ENCODE results near the gene C1orf35. TPM values are rescaled to one million over a fixed set of nuclear protein-coding genes. Genes with fewer than 3 reads are reported as not detected.
"Not testable (repeated sequence)": the region's sequence is repeated elsewhere in the genome, so short reads cannot be mapped to it uniquely, and the experiment has no call there.

The C1orf35 gene
- total RNA-seq, 1 experiment from 2014 or later, result 38.9 TPM

GRCh38 chr1:228131766-228132165 lies 28.6 kb upstream of the C1orf35 start:
- H3K27me3 ChIP-seq (ENCODE audit: control insufficient read depth, insufficient read depth, low read length), result peaks cover 13% of the 10 kb centered on the region; the same call in 1 of the 2 replicates
- H3K36me3 ChIP-seq (replicated peaks; ENCODE audit: control insufficient read depth, insufficient read depth, low read length), result no peaks in the 10 kb centered on the region
- DNase-seq, result no peak
- H3K4me3 ChIP-seq (ENCODE audit: insufficient read depth, low read depth, low read length), result no peak overlapping the region

- H3K4me3 ChIP-seq (ENCODE audit: insufficient read depth, low read depth, low read length), result no peak overlapping the region
- no peak for DNase-seq
- H3K27me3 ChIP-seq (ENCODE audit: control insufficient read depth, insufficient read depth, low read length), result no peaks in the 10 kb centered on the region; the same call in 1 of the 2 replicates
- no peaks in the 10 kb centered on the region for H3K36me3 ChIP-seq (replicated peaks; ENCODE audit: control insufficient read depth, insufficient read depth, low read length)
These were observed 22.1 kb upstream of the C1orf35 start for GRCh38 chr1:228125185-228125584.

- no peak overlapping the region for H3K4me3 ChIP-seq (ENCODE audit: insufficient read depth, low read depth, low read length)
- no peaks in the 10 kb centered on the region for H3K36me3 ChIP-seq (replicated peaks; ENCODE audit: control insufficient read depth, insufficient read depth, low read length)
- no peaks in the 10 kb centered on the region; the same call in 1 of the 2 replicates for H3K27me3 ChIP-seq (ENCODE audit: control insufficient read depth, insufficient read depth, low read length)
- no peak for DNase-seq
These were observed 20.4 kb upstream of the C1orf35 start for GRCh38 chr1:228123505-228123904.

- Histone ChIP-seq H3K4me3 (ENCODE audit: insufficient read depth, low read depth, low read length) (no peak overlapping the region), H3K36me3 (replicated peaks; ENCODE audit: control insufficient read depth, insufficient read depth, low read length) (no peaks in the 10 kb centered on the region), H3K27me3 (ENCODE audit: control insufficient read depth, insufficient read depth, low read length) (no peaks in the 10 kb centered on the region; the same call in 1 of the 2 replicates)
- no peak for DNase-seq
These were observed 19.9 kb upstream of the C1orf35 start for GRCh38 chr1:228122921-228123441.

- no peak overlapping the region for H3K4me3 ChIP-seq (ENCODE audit: insufficient read depth, low read depth, low read length)
- no peaks in the 10 kb centered on the region for H3K36me3 ChIP-seq (replicated peaks; ENCODE audit: control insufficient read depth, insufficient read depth, low read length)
- no peaks in the 10 kb centered on the region; the same call in 1 of the 2 replicates for H3K27me3 ChIP-seq (ENCODE audit: control insufficient read depth, insufficient read depth, low read length)
- no peak for DNase-seq
These were observed 17.8 kb upstream of the C1orf35 start for GRCh38 chr1:228120857-228121489.

DNA sequence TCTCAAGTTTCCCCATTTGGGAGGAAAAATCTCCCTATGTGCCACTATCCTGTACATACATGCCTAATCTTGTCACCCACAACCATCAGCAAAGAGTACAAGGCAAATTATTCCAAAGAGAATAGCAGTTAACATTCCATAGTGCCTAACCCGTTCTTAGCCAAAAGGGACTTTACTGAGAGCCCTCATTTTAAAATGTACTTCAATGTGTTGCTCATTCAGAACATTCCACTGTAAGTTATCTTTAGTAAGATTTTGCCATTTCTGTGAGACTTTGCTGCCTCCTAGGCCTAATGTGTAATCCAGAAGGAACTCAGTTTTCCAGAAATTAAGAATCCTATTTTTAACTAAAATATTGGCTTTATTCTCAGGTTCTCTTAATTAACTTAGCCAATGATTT lies 17.2 kb upstream of the C1orf35 start:
- Histone ChIP-seq H3K36me3 (replicated peaks; ENCODE audit: control insufficient read depth, insufficient read depth, low read length) (no peaks in the 10 kb centered on the region), H3K27me3 (ENCODE audit: control insufficient read depth, insufficient read depth, low read length) (no peaks in the 10 kb centered on the region; the same call in 1 of the 2 replicates), H3K4me3 (ENCODE audit: insufficient read depth, low read depth, low read length) (no peak overlapping the region)
- no peak for DNase-seq

DNA sequence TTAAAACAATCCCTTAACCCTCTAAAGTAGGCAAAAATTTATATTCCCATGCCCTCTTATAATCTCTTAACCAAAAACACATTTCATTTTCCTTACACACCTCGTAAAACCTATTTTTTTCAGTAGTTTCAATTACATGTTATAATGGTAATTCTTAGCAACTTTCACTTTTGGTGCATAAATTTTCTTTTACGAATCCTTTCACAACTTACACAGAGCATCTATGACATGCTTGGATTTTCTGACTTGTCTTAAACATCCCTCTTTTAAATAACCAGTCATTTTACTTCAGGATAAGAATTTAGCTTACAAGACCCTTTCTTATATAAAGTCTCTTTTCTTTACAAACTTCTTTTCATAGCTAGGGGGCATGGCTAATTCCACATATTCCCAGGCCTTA lies 14.9 kb upstream of the C1orf35 start:
- H3K27me3 ChIP-seq (ENCODE audit: control insufficient read depth, insufficient read depth, low read length), result no peaks in the 10 kb centered on the region; the same call in 1 of the 2 replicates
- no peaks in the 10 kb centered on the region for H3K36me3 ChIP-seq (replicated peaks; ENCODE audit: control insufficient read depth, insufficient read depth, low read length)
- no peak for DNase-seq

DNA sequence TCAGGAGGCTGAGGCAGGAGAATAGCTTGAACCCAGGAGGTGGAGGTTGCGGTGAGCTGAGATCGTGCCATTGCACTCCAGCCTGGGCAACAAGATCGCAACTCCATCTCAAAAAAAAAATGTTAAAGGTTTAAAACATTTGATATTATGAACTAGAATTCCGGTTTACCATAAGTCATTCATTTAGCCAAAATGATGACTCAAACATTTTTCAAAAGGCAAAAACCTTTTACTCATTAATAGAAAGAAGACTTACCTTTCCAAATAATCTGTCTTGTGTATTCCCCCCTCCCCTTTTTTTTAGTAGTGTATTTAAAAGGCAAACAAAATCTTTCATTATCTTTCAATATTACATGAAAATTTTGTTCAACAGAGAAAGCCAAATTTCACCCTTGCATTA lies 14.2 kb upstream of the C1orf35 start:
- DNase-seq, result no peak
- Histone ChIP-seq H3K27me3 (ENCODE audit: control insufficient read depth, insufficient read depth, low read length) (no peaks in the 10 kb centered on the region), H3K4me3 (ENCODE audit: insufficient read depth, low read depth, low read length) (no peak overlapping the region), H3K36me3 (replicated peaks; ENCODE audit: control insufficient read depth, insufficient read depth, low read length) (no peaks in the 10 kb centered on the region)

More for the DNA sequence above, 14.9 kb upstream of the C1orf35 start:
- H3K4me3 ChIP-seq (ENCODE audit: insufficient read depth, low read depth, low read length), result no peak overlapping the region

DNA sequence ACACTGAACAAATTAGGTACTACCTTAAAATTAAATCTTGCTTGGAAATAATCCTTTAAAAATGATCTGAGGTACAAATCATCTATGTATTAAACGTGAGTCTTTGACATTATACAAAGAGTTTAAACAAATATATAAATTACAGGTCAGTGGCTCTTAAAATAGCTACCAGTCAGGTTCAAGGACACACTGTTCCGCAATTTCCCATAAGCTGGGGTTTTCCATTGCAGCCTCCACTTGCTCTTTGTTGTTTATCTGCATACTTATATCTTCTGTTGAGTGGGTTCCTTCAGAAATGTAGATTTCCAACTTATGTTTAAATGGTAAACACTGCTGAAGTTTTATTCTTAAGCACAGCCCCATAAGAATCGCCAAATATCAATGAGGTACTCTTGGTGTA lies 11.7 kb upstream of the C1orf35 start:
- Histone ChIP-seq H3K4me3 (ENCODE audit: insufficient read depth, low read depth, low read length) (no peak overlapping the region), H3K36me3 (replicated peaks; ENCODE audit: control insufficient read depth, insufficient read depth, low read length) (no peaks in the 10 kb centered on the region), H3K27me3 (ENCODE audit: control insufficient read depth, insufficient read depth, low read length) (peaks cover 5% of the 10 kb centered on the region; the same call in 1 of the 2 replicates)
- DNase-seq, result no peak

DNA sequence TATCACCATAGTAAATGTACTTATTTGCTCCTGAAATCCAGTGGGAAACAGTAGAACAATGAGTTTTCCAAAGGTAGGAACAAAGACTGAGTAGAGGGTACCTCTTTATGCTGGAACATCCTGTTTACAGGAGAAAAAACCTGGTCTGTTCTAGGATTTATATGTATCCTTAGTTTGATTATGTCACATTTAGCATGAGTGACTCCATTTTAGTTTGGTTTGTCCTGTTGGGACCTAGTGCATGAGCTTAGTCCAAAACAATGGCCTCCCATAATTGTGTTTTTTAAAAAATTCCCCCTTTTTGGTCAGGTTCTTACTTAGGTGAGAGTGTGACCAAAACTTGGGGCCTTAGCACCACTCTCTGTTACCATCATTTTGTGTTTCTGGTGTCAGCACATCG lies 9.5 kb upstream of the C1orf35 start:
- H3K4me3 ChIP-seq (ENCODE audit: insufficient read depth, low read depth, low read length), result no peak overlapping the region
- no peaks in the 10 kb centered on the region for H3K36me3 ChIP-seq (replicated peaks; ENCODE audit: control insufficient read depth, insufficient read depth, low read length)
- DNase-seq, result no peak
- H3K27me3 ChIP-seq (ENCODE audit: control insufficient read depth, insufficient read depth, low read length), result peaks cover 9% of the 10 kb centered on the region

DNA sequence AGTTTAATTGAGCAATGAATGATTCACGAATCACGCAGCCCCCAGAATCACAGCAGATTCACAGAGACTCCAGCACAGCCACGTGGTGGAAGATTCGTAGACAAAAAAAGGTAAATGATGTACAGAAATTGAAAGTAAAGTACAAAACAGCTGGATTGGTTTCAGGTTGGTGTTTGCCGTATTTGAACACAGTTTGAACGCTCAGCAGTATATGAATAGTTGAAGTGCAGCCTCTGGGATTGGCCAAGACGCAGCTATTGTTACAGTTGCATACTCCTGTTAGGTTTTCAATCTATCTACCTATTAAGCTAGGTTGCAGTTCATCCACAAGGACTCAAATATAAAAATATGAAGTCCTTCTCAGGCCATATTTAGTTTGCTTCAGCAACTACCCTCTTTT lies 9.0 kb upstream of the C1orf35 start:
- Histone ChIP-seq H3K27me3 (ENCODE audit: control insufficient read depth, insufficient read depth, low read length) (peaks cover 9% of the 10 kb centered on the region), H3K4me3 (ENCODE audit: insufficient read depth, low read depth, low read length) (no peak overlapping the region), H3K36me3 (replicated peaks; ENCODE audit: control insufficient read depth, insufficient read depth, low read length) (peaks cover 1% of the 10 kb centered on the region; the same call in 1 of the 2 replicates)
- DNase-seq, result no peak

- not testable (repeated sequence) for H3K36me3 ChIP-seq (replicated peaks; ENCODE audit: control insufficient read depth, insufficient read depth, low read length); DNase-seq; H3K4me3 ChIP-seq (ENCODE audit: insufficient read depth, low read depth, low read length); H3K27me3 ChIP-seq (ENCODE audit: control insufficient read depth, insufficient read depth, low read length)
These were observed 8.2 kb upstream of the C1orf35 start for GRCh38 chr1:228111315-228111714.

DNA sequence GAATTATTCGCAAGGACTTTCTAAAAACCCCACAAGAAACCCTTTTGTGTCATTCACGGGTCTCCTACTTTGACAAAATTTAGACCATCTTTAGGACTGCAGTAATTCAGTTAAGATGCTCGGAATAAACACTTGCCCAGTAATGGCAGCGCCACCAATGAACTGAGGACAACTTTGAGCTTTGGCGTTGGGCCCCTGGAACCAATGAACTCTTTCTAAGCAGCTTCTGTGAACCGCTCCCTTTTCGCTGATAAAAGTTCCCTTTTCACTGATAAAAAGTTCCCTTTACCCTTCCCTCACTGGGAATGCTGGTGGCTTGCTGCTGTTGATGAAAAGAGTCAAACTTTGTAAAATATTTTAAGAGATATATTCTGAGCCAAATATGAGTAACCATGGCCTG lies 7.4 kb upstream of the C1orf35 start:
- H3K36me3 ChIP-seq (replicated peaks; ENCODE audit: control insufficient read depth, insufficient read depth, low read length), result peaks cover 8% of the 10 kb centered on the region
- no peak overlapping the region for H3K4me3 ChIP-seq (ENCODE audit: insufficient read depth, low read depth, low read length)
- DNase-seq, result no peak
- H3K27me3 ChIP-seq (ENCODE audit: control insufficient read depth, insufficient read depth, low read length), result peaks cover 9% of the 10 kb centered on the region

DNA sequence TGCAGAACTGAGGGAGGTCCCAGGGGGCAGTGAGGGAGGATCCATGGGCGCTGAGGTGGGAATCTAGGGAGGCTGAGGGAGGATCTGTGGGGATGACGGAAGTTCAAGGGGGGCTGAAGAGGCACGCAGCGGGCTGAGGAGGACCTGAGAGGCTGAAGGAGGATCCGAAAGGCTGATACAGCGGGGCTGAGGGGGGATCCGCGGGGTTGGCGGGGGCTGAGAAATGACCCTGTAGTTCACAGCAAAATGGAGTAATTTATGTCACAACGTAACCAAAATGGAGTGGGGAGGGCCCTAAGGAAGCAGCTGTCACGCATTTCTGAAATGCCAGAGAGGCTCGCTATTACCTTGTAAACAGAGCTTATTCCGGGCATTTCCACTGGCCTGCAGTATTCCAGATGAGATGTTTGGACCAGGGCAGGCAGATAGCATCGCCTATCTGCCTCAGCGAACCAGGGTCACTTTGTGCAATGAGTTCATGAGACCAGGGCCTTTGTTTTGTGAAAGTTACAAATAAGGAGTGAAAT lies 6.9 kb upstream of the C1orf35 start:
- Histone ChIP-seq H3K4me3 (ENCODE audit: insufficient read depth, low read depth, low read length) (peak overlapping the region; percentile 94), H3K36me3 (replicated peaks; ENCODE audit: control insufficient read depth, insufficient read depth, low read length) (peaks cover 8% of the 10 kb centered on the region), H3K27me3 (ENCODE audit: control insufficient read depth, insufficient read depth, low read length) (peaks cover 9% of the 10 kb centered on the region)
- DNase-seq, result no peak

All from H7 (cell line).